KMS-11 (cell line): ENCODE data around the gene PPM1M.

ENCODE experiments used
- H2AFZ ChIP-seq: fragments of 200-600 bp; sonication (generic); 2 replicates; pipeline ENCODE4 v1.6.1; 2016; ENCODE audit warnings: antibody characterized with exemption, mixed run types, low read depth
- H3K27ac ChIP-seq: fragments of 200-600 bp; sonication (generic); 2 replicates; pipeline ENCODE4 v1.6.1; 2016; ENCODE audit warnings: mild to moderate bottlenecking, mixed run types
- H3K27me3 ChIP-seq: fragments of 200-600 bp; sonication (generic); 2 replicates; pipeline ENCODE4 v1.6.1; 2017; ENCODE audit warnings: mild to moderate bottlenecking, low read depth, mixed run types, moderate library complexity; ENCODE audit not compliant: insufficient read depth
- H3K36me3 ChIP-seq: fragments of 200-600 bp; sonication (generic); 2 replicates; pipeline ENCODE4 v1.6.1; 2017; ENCODE audit warnings: mild to moderate bottlenecking, mixed run types; ENCODE audit not compliant: insufficient read depth
- H3K4me1 ChIP-seq: fragments of 200-600 bp; sonication (generic); 2 replicates; pipeline ENCODE4 v1.6.1; 2016; ENCODE audit warnings: mild to moderate bottlenecking, low read depth, mixed run types; ENCODE audit not compliant: poor library complexity, severe bottlenecking
- H3K4me2 ChIP-seq: fragments of 200-600 bp; sonication (generic); 2 replicates; pipeline ENCODE4 v1.7.0; 2016; ENCODE audit warnings: mild to moderate bottlenecking, mixed run types
- H3K4me3 ChIP-seq: fragments of 200-600 bp; sonication (generic); IDR thresholded peaks from 2 replicates; pipeline ENCODE4 v1.6.1; 2017; ENCODE audit warnings: low read depth, low read length, mixed read lengths; ENCODE audit not compliant: insufficient read depth
- H3K79me2 ChIP-seq: fragments of 200-600 bp; sonication (generic); 2 replicates; pipeline ENCODE4 v1.6.1; 2016; ENCODE audit warnings: low read depth, mixed run types; ENCODE audit not compliant: insufficient read depth
- H3K9ac ChIP-seq: fragments of 200-600 bp; sonication (generic); 2 replicates; pipeline ENCODE4 v1.6.1; 2016; ENCODE audit warnings: mild to moderate bottlenecking, mixed run types
- H4K20me1 ChIP-seq: fragments of 200-600 bp; sonication (generic); 2 replicates; pipeline ENCODE4 v1.6.1; 2016; ENCODE audit warnings: mild to moderate bottlenecking, mixed run types; ENCODE audit not compliant: insufficient read depth
- TF ChIP-seq, protein P1 (sequence below): fragments of 200-600 bp; sonication (generic); conservative IDR thresholded peaks from 2 replicates; pipeline ENCODE4 v1.6.1; 2017; ENCODE audit warnings: low read depth, mild to moderate bottlenecking, antibody characterized with exemption, low read length, moderate library complexity, mixed read lengths

Gene PPM1M

DNA sequence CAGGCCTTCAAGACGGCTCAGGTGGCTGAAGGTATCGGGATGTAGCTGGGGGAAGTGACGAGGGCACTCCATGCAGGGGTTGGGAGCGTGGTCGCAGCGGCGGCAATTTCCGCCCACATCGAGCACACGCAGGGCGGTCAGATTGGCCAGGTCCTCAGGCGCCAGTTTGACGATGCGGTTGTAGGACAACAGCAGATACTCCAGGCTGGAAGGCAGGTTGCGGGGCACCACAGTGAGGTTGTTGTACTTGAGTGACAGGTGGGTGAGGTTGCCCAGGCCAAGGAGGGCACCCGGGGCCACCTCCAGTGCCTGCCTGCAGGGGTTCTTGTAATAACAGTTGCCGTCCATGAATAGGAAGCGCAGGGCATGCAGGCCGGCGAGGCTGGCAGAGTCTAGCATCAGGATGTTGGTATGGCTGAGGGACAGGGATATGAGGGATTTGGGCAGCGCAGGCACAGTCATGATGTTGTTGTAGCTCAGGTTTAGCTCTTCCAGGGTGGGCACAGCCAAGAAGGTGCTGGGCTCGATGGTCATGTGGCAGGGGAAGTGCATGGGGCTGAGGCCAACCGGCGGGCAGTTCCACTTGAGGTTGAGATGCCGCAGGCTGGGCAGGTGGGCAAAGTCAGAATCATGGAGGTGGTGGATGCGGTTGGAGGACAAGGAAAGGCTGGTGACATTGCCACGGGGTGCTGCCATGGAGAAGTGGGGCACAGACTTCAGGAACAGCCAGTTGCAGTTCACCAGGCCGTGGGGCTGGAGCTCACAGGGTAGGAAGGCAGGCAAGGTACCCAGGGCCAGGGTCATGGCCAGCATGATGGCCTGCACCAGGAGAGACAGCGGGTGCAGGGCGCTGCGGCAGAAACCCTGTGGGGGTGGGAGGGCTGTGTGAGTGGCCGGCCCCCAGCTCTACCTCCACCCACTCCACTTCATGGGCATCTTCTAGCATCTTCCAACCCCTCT, 21.8 kb upstream of the PPM1M start:
- no peaks in the 10 kb centered on the region for H4K20me1 ChIP-seq
- H3K27ac ChIP-seq: no peak overlapping the region
- no peak overlapping the region for H2AFZ ChIP-seq
- no peak overlapping the region for H3K4me2 ChIP-seq
- H3K79me2 ChIP-seq: no peaks in the 10 kb centered on the region
- no peaks in the 10 kb centered on the region for H3K27me3 ChIP-seq
- no peaks in the 10 kb centered on the region for H3K36me3 ChIP-seq
- peaks cover 25% of the 10 kb centered on the region for H3K4me1 ChIP-seq
- no peak overlapping the region for H3K9ac ChIP-seq
- TF ChIP-seq, protein P1, sequence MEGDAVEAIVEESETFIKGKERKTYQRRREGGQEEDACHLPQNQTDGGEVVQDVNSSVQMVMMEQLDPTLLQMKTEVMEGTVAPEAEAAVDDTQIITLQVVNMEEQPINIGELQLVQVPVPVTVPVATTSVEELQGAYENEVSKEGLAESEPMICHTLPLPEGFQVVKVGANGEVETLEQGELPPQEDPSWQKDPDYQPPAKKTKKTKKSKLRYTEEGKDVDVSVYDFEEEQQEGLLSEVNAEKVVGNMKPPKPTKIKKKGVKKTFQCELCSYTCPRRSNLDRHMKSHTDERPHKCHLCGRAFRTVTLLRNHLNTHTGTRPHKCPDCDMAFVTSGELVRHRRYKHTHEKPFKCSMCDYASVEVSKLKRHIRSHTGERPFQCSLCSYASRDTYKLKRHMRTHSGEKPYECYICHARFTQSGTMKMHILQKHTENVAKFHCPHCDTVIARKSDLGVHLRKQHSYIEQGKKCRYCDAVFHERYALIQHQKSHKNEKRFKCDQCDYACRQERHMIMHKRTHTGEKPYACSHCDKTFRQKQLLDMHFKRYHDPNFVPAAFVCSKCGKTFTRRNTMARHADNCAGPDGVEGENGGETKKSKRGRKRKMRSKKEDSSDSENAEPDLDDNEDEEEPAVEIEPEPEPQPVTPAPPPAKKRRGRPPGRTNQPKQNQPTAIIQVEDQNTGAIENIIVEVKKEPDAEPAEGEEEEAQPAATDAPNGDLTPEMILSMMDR: no peak
- H3K4me3 ChIP-seq: no peak overlapping the region

DNA sequence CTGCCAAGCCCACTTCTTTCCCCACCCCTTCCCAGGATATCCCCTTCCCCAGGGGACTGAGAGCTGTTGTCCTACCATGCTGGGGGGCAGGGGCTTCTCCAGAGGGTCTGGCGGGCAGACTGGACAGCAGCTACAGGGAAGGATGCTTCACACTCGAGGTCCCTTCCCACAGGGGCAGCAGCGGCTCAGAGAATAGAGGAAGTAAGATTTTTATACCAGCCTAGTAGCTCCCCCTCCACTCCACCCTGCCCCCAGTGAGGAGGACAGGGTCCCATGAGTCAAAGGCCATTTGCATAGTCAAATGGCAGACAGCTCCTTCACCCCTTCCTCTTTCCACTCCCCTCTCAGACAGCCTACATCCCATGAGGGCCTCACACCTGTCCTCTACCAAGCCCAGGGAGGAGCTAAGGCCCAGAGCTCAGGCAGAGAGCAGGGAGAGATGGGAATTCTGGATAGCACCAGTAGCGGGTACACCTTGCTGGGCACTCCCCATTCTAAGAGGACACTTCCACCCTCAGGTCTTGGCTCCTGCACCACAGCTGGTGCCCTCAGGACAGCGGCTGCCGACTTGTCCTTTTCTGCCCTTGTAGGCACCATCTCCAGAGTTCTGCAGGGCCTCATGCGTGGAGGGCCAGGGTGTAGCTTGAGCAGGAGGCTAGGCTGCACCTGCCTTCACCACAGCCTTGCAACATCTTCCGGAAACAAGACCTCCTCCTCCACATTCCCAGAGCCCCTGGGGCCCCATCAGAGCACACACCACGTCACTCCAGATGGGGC, 19.9 kb upstream of the PPM1M start, which contains the start of gene TLR9:
TSS of gene TLR9 (minus strand) at position 194 of the 777 bp plus-strand sequence. CDS start at position 78, 116 bp downstream.
- peak within 1 kb of the TSS; percentile 67 for H3K27ac ChIP-seq
- no peaks in the 10 kb centered on the region for H3K27me3 ChIP-seq
- H2AFZ ChIP-seq: peak within 1 kb of the TSS; percentile 22; the same call in 1 of the 2 replicates
- no peaks in the 10 kb centered on the region for H3K79me2 ChIP-seq
- H4K20me1 ChIP-seq: no peaks in the 10 kb centered on the region
- peaks cover 23% of the 10 kb centered on the region for H3K4me1 ChIP-seq
- peak within 1 kb of the TSS; percentile 36; the same call in 1 of the 2 replicates for H3K4me2 ChIP-seq
- TF ChIP-seq, protein P1: no peak
- H3K9ac ChIP-seq: peak within 1 kb of the TSS; percentile 12; the same call in 1 of the 2 replicates
- no peak within 1 kb of the TSS for H3K4me3 ChIP-seq
- H3K36me3 ChIP-seq: no peaks in the 10 kb centered on the region

DNA sequence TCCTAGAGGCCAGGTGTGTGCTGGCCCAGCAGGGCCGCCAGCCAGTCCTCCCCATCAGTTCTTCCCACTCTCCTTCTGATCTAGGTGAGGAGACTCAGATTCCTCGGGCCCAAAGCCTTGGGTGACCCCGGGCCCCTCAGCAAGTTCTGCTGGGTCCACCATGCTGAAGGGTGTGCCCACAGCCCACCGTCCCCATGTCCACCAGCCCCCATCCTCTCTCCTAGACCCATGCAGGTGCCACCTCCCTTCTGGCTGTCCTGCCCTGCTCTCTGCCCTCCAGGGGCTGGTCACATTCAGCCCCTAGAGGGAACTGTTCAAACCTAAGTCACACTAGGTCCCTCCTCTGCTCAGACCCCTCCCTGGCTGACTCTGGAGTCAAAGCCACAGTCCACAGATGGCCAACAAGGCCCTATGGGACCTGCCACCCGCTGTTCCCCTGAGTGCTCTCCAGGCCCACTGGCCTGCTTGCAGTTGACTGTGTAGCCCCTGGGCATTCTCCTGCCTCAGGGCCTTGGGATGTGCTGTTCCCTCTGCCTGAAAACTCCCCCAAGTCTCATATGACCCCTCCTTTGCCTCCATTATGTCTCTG, 19.2 kb upstream of the PPM1M start:
- H3K4me1 ChIP-seq: peaks cover 20% of the 10 kb centered on the region
- H3K27ac ChIP-seq: peak overlapping the region; percentile 67
- no peaks in the 10 kb centered on the region for H4K20me1 ChIP-seq
- no peaks in the 10 kb centered on the region for H3K27me3 ChIP-seq
- no peaks in the 10 kb centered on the region for H3K36me3 ChIP-seq
- peak overlapping the region; percentile 22; the same call in 1 of the 2 replicates for H2AFZ ChIP-seq
- peak overlapping the region; percentile 36; the same call in 1 of the 2 replicates for H3K4me2 ChIP-seq
- no peaks in the 10 kb centered on the region for H3K79me2 ChIP-seq
- TF ChIP-seq, protein P1: no peak
- H3K9ac ChIP-seq: no peak overlapping the region; the same call in 1 of the 2 replicates
- H3K4me3 ChIP-seq: no peak overlapping the region

DNA sequence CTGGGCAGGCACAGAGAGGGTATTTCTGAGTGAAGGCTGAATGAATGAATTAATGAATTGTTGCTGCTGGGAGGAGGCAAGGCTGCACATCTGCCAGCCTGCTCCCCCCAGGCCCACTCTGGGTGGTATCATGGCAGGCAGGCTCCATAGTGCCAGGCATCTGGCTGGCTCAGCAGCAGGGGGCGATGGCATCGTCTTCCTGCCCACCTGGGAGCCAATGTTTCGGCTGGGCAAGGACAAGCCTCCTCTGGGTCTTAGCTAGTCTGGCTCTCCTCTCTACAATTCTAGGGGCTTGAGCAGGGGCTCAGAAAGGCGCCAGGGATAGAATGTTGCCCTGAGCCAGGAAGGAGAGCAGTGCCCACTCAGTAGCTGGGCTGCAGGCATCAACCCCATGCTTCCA, 18.4 kb upstream of the PPM1M start:
- TF ChIP-seq, protein P1: no peak
- no peaks in the 10 kb centered on the region for H3K79me2 ChIP-seq
- H3K27me3 ChIP-seq: no peaks in the 10 kb centered on the region
- H3K4me2 ChIP-seq: no peak overlapping the region
- no peak overlapping the region for H2AFZ ChIP-seq
- H3K4me3 ChIP-seq: no peak overlapping the region
- H3K27ac ChIP-seq: peak overlapping the region; percentile 67; the same call in 1 of the 2 replicates
- H3K36me3 ChIP-seq: no peaks in the 10 kb centered on the region
- H4K20me1 ChIP-seq: no peaks in the 10 kb centered on the region
- no peak overlapping the region for H3K9ac ChIP-seq
- peaks cover 20% of the 10 kb centered on the region for H3K4me1 ChIP-seq
